Posterior cingulate gyrus (tissue), 11 donors: ENCODE results near the gene MAP3K19.
"Not testable (repeated sequence)": the region's sequence is repeated elsewhere in the genome, so short reads cannot be mapped to it uniquely, and the experiment has no call there.

Experiments used
- DNase-seq, 10 donors: peaks; one replicate each; pipeline versions ENCODE4 v3.0.0 to v3.0.0-alpha.2; 2020 to 2021; ENCODE audit warnings: mixed read lengths in 3 of 10
- intact Hi-C: fragments of 100-400 bp; cut with DNase I; formaldehyde crosslinking; loops from one replicate; pipeline ENCODE4 v1.15.1; 2023

Gene MAP3K19, protein sequence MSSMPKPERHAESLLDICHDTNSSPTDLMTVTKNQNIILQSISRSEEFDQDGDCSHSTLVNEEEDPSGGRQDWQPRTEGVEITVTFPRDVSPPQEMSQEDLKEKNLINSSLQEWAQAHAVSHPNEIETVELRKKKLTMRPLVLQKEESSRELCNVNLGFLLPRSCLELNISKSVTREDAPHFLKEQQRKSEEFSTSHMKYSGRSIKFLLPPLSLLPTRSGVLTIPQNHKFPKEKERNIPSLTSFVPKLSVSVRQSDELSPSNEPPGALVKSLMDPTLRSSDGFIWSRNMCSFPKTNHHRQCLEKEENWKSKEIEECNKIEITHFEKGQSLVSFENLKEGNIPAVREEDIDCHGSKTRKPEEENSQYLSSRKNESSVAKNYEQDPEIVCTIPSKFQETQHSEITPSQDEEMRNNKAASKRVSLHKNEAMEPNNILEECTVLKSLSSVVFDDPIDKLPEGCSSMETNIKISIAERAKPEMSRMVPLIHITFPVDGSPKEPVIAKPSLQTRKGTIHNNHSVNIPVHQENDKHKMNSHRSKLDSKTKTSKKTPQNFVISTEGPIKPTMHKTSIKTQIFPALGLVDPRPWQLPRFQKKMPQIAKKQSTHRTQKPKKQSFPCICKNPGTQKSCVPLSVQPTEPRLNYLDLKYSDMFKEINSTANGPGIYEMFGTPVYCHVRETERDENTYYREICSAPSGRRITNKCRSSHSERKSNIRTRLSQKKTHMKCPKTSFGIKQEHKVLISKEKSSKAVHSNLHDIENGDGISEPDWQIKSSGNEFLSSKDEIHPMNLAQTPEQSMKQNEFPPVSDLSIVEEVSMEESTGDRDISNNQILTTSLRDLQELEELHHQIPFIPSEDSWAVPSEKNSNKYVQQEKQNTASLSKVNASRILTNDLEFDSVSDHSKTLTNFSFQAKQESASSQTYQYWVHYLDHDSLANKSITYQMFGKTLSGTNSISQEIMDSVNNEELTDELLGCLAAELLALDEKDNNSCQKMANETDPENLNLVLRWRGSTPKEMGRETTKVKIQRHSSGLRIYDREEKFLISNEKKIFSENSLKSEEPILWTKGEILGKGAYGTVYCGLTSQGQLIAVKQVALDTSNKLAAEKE (N-terminal part only)

DNA sequence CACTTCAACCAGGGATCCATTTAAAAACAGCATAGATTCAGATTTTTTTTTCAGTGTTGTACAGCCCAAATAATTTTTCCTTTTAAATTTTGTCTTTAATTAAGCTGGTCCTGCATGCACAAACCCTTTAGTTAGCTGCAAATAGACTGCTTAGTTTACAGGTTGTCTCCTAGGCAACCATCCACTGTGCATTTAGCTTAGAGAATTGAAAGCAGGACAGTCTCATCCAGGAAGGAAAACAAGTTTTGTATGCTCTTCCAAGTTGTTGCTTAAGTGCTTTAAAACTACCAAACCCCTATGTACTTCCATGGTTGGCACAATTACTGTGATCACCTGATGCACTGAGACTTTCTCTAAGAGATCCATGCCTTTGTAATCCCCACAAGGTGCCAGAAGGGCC, at the start of gene MAP3K19:
Gene MAP3K19 (minus strand): TSS at position 148 of the 400 bp plus-strand sequence. CDS start 22,800 bp downstream, outside the sequence.
- DNase-seq = no peak
- intact Hi-C loops = no loop called here

GRCh38 chr2:135096665-135097446, 49.6 kb upstream of the MAP3K19 start:
- DNase-seq = no peak
- intact Hi-C loops = no loop called here

- intact Hi-C loops = no loop called here
- DNase-seq = no peak
These were observed 48.3 kb upstream of the MAP3K19 start for GRCh38 chr2:135095591-135095990.

- DNase-seq = no peak
- intact Hi-C loops = no loop called here
These were observed 47.3 kb upstream of the MAP3K19 start for GRCh38 chr2:135094508-135094907.

- DNase-seq = no peak
- intact Hi-C loops = no loop called here
These were observed 46.6 kb upstream of the MAP3K19 start for GRCh38 chr2:135093670-135094330.

- intact Hi-C loops = no loop called here
- no peak for DNase-seq
These were observed 45.9 kb upstream of the MAP3K19 start for GRCh38 chr2:135093193-135093592.

GRCh38 chr2:135091681-135092080, 44.4 kb upstream of the MAP3K19 start:
- intact Hi-C loops = no loop called here

GRCh38 chr2:135089597-135089996, 42.4 kb upstream of the MAP3K19 start:
- DNase-seq, intact Hi-C loops: not testable (repeated sequence)

More at GRCh38 chr2:135091681-135092080, 44.4 kb upstream of the MAP3K19 start:
- DNase-seq = no peak

GRCh38 chr2:135086222-135086621, 39.0 kb upstream of the MAP3K19 start:
- intact Hi-C loops = no loop called here
- no peak for DNase-seq

GRCh38 chr2:135078417-135078816, 31.2 kb upstream of the MAP3K19 start:
- DNase-seq = no peak
- intact Hi-C loops = no loop called here

GRCh38 chr2:135076556-135076955, 29.3 kb upstream of the MAP3K19 start:
- no peak for DNase-seq
- intact Hi-C loops = no loop called here

- intact Hi-C loops = no loop called here
- DNase-seq = no peak
These were observed 27.0 kb upstream of the MAP3K19 start for GRCh38 chr2:135074216-135074615.

GRCh38 chr2:135072125-135072997, 25.1 kb upstream of the MAP3K19 start:
- DNase-seq = no peak
- intact Hi-C loops = no loop called here

- no peak for DNase-seq
- intact Hi-C loops = no loop called here
These were observed 19.5 kb upstream of the MAP3K19 start for GRCh38 chr2:135066710-135067109.

DNA sequence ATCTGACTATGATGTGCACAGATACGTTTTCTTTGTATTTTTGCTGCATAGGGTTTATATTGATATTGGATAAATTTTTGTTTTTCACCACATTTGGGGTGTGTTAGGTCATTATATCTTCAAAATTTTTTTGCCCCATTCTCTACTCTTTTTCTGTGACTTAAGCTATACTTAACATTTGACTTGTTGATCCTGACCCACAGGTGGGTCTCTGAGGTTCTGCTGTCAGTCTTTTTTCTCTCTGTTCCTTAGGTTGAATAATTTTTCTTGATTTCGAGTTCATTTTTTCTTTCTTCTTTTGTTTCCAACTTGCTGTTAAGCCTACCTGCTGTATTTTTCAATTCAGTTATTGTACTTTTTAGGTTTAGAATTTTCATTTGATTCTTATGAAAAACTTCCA, 16.9 kb upstream of the MAP3K19 start:
- DNase-seq = no peak
- intact Hi-C loops = no loop called here

DNA sequence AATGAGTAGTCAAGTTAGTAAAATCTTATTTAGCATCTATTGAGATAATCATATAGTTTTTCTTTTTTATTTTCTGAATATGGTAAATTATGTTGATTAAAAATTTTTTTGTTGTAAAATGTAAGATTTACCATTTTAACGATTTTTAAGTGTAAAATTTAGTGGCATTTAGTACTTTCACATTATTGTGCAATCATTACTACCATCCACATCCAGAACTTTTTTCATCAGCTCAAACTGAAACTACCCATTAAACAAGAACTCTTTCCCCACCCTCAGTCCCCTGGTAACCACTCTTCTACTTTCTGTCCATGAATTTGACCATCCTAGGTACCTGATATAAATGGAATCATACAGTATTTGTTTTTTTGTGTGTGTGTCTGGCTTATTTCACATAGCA, 16.0 kb upstream of the MAP3K19 start:
- DNase-seq = no peak
- intact Hi-C loops = no loop called here

DNA sequence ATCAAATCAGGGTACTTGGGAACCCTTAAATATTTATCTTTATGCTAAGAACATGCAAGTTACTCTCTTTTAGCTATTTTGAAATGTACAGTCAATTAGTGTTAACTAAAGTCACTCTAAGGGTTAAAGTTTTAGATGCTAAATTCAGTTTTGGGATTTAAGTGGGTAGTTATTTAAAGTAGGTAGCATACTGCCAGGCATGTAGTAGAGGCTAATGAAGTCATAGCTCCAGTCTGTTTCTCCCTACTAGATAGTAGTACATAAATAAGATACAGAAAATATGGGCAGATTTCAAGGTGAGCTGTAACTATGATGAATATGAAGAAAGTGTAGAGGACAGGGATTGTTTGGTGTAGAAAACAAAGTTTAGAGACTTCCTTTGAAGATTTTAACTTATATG, 12.3 kb upstream of the MAP3K19 start:
- intact Hi-C loops = loop anchor here (10.0 kb wide), 1 partner anchor 145 kb away; the partner anchor contains the start of gene CCNT2
- no peak for DNase-seq

DNA sequence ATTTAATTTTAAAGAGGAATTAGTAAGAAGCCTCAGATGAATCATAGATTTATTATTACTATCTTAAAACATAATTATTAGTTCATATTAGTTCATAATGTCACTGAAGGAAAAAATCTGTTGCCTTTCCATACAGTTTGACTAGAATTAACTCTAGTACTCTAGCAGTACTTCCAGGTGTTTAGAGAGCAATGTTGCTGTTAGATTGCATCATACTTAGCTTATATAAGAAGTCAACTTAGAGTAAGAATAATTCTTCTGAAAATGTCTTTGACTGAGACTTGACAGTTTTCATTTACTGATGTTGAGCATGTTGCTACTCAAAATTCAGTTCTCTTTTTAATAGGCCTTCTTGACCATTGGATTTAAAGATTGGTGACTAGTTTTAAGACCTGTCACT, 9.5 kb upstream of the MAP3K19 start:
- DNase-seq = no peak
- intact Hi-C loops = loop anchor here (10.0 kb wide), 1 partner anchor 142 kb away; the partner anchor contains the start of gene CCNT2
